ENCODE data around the gene NEK7. TPM values are rescaled to one million over a fixed set of nuclear protein-coding genes. Genes with fewer than 3 reads are reported as not detected.

NEK7 gene
- total RNA-seq, 2 experiments from 2014 or later: 49.1 to 49.3 TPM

- H3K9me3 Mint-ChIP-seq: peaks cover 5% of the 10 kb centered on the region
- no peaks in the 10 kb centered on the region for H3K36me3 Mint-ChIP-seq (ENCODE audit: low read depth)
- ChIA-PET POLR2A (no interaction called here), CTCF (no interaction called here)
- no peak overlapping the region for H3K4me3 Mint-ChIP-seq
- H3K27ac Mint-ChIP-seq: no peak overlapping the region
- H3K27me3 Mint-ChIP-seq: no peaks in the 10 kb centered on the region
- no peaks in the 10 kb centered on the region for H3K4me1 Mint-ChIP-seq
- no peak for DNase-seq
Observed at GRCh38 chr1:198337886-198338285, 181.1 kb downstream of the NEK7 start.

- Mint-ChIP-seq H3K27me3 (no peaks in the 10 kb centered on the region), H3K9me3 (peaks cover 5% of the 10 kb centered on the region), H3K36me3 (ENCODE audit: low read depth) (no peaks in the 10 kb centered on the region), H3K4me1 (no peaks in the 10 kb centered on the region), H3K4me3 (no peak overlapping the region), H3K27ac (no peak overlapping the region)
- ChIA-PET POLR2A (no interaction called here), CTCF (no interaction called here)
- DNase-seq: no peak
Observed at GRCh38 chr1:198340139-198340538, 183.3 kb downstream of the NEK7 start.

- CTCF ChIA-PET: no interaction called here
- Mint-ChIP-seq H3K27me3 (peaks cover under 1% of the 10 kb centered on the region), H3K4me3 (no peak overlapping the region), H3K9me3 (no peaks in the 10 kb centered on the region), H3K27ac (no peak overlapping the region), H3K36me3 (ENCODE audit: low read depth) (no peaks in the 10 kb centered on the region), H3K4me1 (no peaks in the 10 kb centered on the region)
- no peak for DNase-seq
- POLR2A ChIA-PET: no interaction called here
Observed at GRCh38 chr1:198346178-198346577, 189.4 kb downstream of the NEK7 start.

- DNase-seq: no peak
- H3K9me3 Mint-ChIP-seq: no peaks in the 10 kb centered on the region
- H3K36me3 Mint-ChIP-seq (ENCODE audit: low read depth): no peaks in the 10 kb centered on the region
- H3K27me3 Mint-ChIP-seq: peaks cover 3% of the 10 kb centered on the region
- CTCF ChIA-PET: no interaction called here
- no peak overlapping the region for H3K27ac Mint-ChIP-seq
- peaks cover 2% of the 10 kb centered on the region for H3K4me1 Mint-ChIP-seq
- POLR2A ChIA-PET: no interaction called here
- no peak overlapping the region for H3K4me3 Mint-ChIP-seq
Observed at GRCh38 chr1:198350456-198350855, 193.7 kb downstream of the NEK7 start.

- H3K9me3 Mint-ChIP-seq: no peaks in the 10 kb centered on the region
- H3K27ac Mint-ChIP-seq: no peak overlapping the region
- no peaks in the 10 kb centered on the region for H3K36me3 Mint-ChIP-seq (ENCODE audit: low read depth)
- H3K27me3 Mint-ChIP-seq: peaks cover 3% of the 10 kb centered on the region
- H3K4me1 Mint-ChIP-seq: peaks cover 2% of the 10 kb centered on the region
- ChIA-PET CTCF (interaction anchor here (1.3 kb wide), 1 partner anchor 9 kb away, joined by 3 read pairs; no protein-coding TSS in a partner anchor), POLR2A (interaction anchor here (0.6 kb wide), 1 partner anchor 1104 kb away, joined by 4 read pairs; no protein-coding TSS in a partner anchor)
- no peak overlapping the region for H3K4me3 Mint-ChIP-seq
- no peak for DNase-seq
Observed at GRCh38 chr1:198352975-198353695, 196.3 kb downstream of the NEK7 start.

- Mint-ChIP-seq H3K4me3 (no peak overlapping the region), H3K27me3 (peaks cover 7% of the 10 kb centered on the region), H3K9me3 (no peaks in the 10 kb centered on the region), H3K27ac (no peak overlapping the region), H3K4me1 (peaks cover 1% of the 10 kb centered on the region), H3K36me3 (ENCODE audit: low read depth) (no peaks in the 10 kb centered on the region)
- no peak for DNase-seq
- ChIA-PET CTCF (no interaction called here), POLR2A (no interaction called here)
Observed at GRCh38 chr1:198357937-198358336, 201.1 kb downstream of the NEK7 start.

GRCh38 chr1:198359024-198359653 lies 202.3 kb downstream of the NEK7 start:
- POLR2A ChIA-PET: no interaction called here
- H3K4me3 Mint-ChIP-seq: no peak overlapping the region
- no peaks in the 10 kb centered on the region for H3K9me3 Mint-ChIP-seq
- H3K36me3 Mint-ChIP-seq (ENCODE audit: low read depth): no peaks in the 10 kb centered on the region
- DNase-seq: no peak
- H3K27ac Mint-ChIP-seq: no peak overlapping the region
- H3K4me1 Mint-ChIP-seq: no peaks in the 10 kb centered on the region
- H3K27me3 Mint-ChIP-seq: peaks cover 7% of the 10 kb centered on the region
- CTCF ChIA-PET: interaction anchor here (0.6 kb wide), 1 partner anchor 338 kb away, joined by 6 read pairs; no protein-coding TSS in a partner anchor

- H3K36me3 Mint-ChIP-seq (ENCODE audit: low read depth): no peaks in the 10 kb centered on the region
- H3K4me1 Mint-ChIP-seq: no peaks in the 10 kb centered on the region
- H3K27me3 Mint-ChIP-seq: peaks cover 7% of the 10 kb centered on the region
- DNase-seq: no peak
- H3K27ac Mint-ChIP-seq: no peak overlapping the region
- POLR2A ChIA-PET: no interaction called here
- no peaks in the 10 kb centered on the region for H3K9me3 Mint-ChIP-seq
- no peak overlapping the region for H3K4me3 Mint-ChIP-seq
- CTCF ChIA-PET: no interaction called here
Observed at GRCh38 chr1:198360208-198360729, 203.5 kb downstream of the NEK7 start.

GRCh38 chr1:198361237-198361767 lies 204.5 kb downstream of the NEK7 start:
- peaks cover 7% of the 10 kb centered on the region for H3K27me3 Mint-ChIP-seq
- H3K36me3 Mint-ChIP-seq (ENCODE audit: low read depth): no peaks in the 10 kb centered on the region
- ChIA-PET POLR2A (no interaction called here), CTCF (no interaction called here)
- peaks cover 1% of the 10 kb centered on the region for H3K9me3 Mint-ChIP-seq
- DNase-seq: no peak
- H3K4me3 Mint-ChIP-seq: no peak overlapping the region
- H3K4me1 Mint-ChIP-seq: no peaks in the 10 kb centered on the region
- no peak overlapping the region for H3K27ac Mint-ChIP-seq

GRCh38 chr1:198363625-198364151 lies 206.9 kb downstream of the NEK7 start:
- POLR2A ChIA-PET: no interaction called here
- peaks cover 7% of the 10 kb centered on the region for H3K27me3 Mint-ChIP-seq
- H3K9me3 Mint-ChIP-seq: peaks cover 6% of the 10 kb centered on the region
- peaks cover 2% of the 10 kb centered on the region for H3K4me1 Mint-ChIP-seq
- CTCF ChIA-PET: interaction anchor here (0.9 to 1.2 kb wide), 2 partner anchors 15 to 16 kb away, joined by 3 to 4 read pairs; no protein-coding TSS in a partner anchor
- no peak overlapping the region for H3K27ac Mint-ChIP-seq
- peaks cover 1% of the 10 kb centered on the region for H3K36me3 Mint-ChIP-seq (ENCODE audit: low read depth)
- no peak overlapping the region for H3K4me3 Mint-ChIP-seq
- no peak for DNase-seq

GRCh38 chr1:198364471-198364870 lies 207.7 kb downstream of the NEK7 start:
- DNase-seq: no peak
- H3K36me3 Mint-ChIP-seq (ENCODE audit: low read depth): peaks cover 1% of the 10 kb centered on the region
- no peak overlapping the region for H3K4me3 Mint-ChIP-seq
- no peak overlapping the region for H3K27ac Mint-ChIP-seq
- H3K27me3 Mint-ChIP-seq: peaks cover 7% of the 10 kb centered on the region
- CTCF ChIA-PET: no interaction called here
- POLR2A ChIA-PET: no interaction called here
- peaks cover 2% of the 10 kb centered on the region for H3K4me1 Mint-ChIP-seq
- H3K9me3 Mint-ChIP-seq: peaks cover 7% of the 10 kb centered on the region

- ChIA-PET POLR2A (no interaction called here), CTCF (interaction anchor here (0.6 to 1.0 kb wide), 2 partner anchors 115 to 918 kb away, joined by 3 read pairs; no protein-coding TSS in a partner anchor)
- H3K4me3 Mint-ChIP-seq: no peak overlapping the region
- peaks cover 1% of the 10 kb centered on the region for H3K36me3 Mint-ChIP-seq (ENCODE audit: low read depth)
- peaks cover 9% of the 10 kb centered on the region for H3K9me3 Mint-ChIP-seq
- no peak overlapping the region for H3K27ac Mint-ChIP-seq
- DNase-seq: no peak
- H3K4me1 Mint-ChIP-seq: peaks cover 2% of the 10 kb centered on the region
- peaks cover 3% of the 10 kb centered on the region for H3K27me3 Mint-ChIP-seq
Observed at GRCh38 chr1:198367296-198367695, 210.5 kb downstream of the NEK7 start.

GRCh38 chr1:198370996-198371395 lies 214.2 kb downstream of the NEK7 start:
- Mint-ChIP-seq H3K27ac (no peak overlapping the region), H3K9me3 (peaks cover 16% of the 10 kb centered on the region), H3K4me3 (no peak overlapping the region), H3K27me3 (no peaks in the 10 kb centered on the region), H3K36me3 (ENCODE audit: low read depth) (peaks cover 1% of the 10 kb centered on the region), H3K4me1 (peaks cover 2% of the 10 kb centered on the region)
- no peak for DNase-seq
- ChIA-PET POLR2A (no interaction called here), CTCF (interaction anchor here (0.6 kb wide), 2 partner anchors 377 to 1181 kb away, joined by 3 to 6 read pairs; no protein-coding TSS in a partner anchor)
